ENCODE measurements around the gene CES2. TPM values are rescaled to one million over a fixed set of nuclear protein-coding genes. Genes with fewer than 3 reads are reported as not detected.
A peak's percentile ranks its signal among the peaks of the same experiment; 100 is the strongest.

CES2 gene
- total RNA-seq, 1 experiment from 2014 or later, result 35.4 TPM

GRCh38 chr16:66961914-66962313, 26.6 kb downstream of the CES2 start:
- Histone ChIP-seq H4K20me1 (ENCODE audit: insufficient read depth) (no peaks in the 10 kb centered on the region), H3K27ac (ENCODE audit: low read depth, low read length) (no peak overlapping the region), H3K36me3 (ENCODE audit: control insufficient read depth in 1 of 2, insufficient read depth in 2 of 2, low read length in 2 of 2) (no peaks in the 10 kb centered on the region), H3K4me1 (ENCODE audit: control insufficient read depth in 1 of 2, insufficient read depth in 2 of 2, low read length in 2 of 2) (peaks cover 6 to 17% of the 10 kb centered on the region in 2 experiments), H3K4me2 (ENCODE audit: low read length) (peak overlapping the region; percentile 94), H3K4me3 (replicated peaks in 1 of 2; ENCODE audit: low read depth in 1 of 2, low read length in 2 of 2) (peak overlapping the region; percentile 56 to 65; a peak in 3 of 4 replicates), H3K79me2 (ENCODE audit: insufficient read depth, low read length) (no peaks in the 10 kb centered on the region), H3K9ac (ENCODE audit: low read length) (no peak overlapping the region), H3K27me3 (ENCODE audit: insufficient read depth, low read length) (no peaks in the 10 kb centered on the region), H2AFZ (ENCODE audit: low read depth, low read length, poor library complexity, severe bottlenecking) (no peak overlapping the region), H3K9me3 (ENCODE audit: control insufficient read depth in 1 of 2, insufficient read depth in 1 of 2, low read depth in 1 of 2, low read length in 2 of 2) (no peaks in the 10 kb centered on the region), H3K9me2 (ENCODE audit: insufficient read depth) (no peaks in the 10 kb centered on the region)
- intact Hi-C loops (cut with micrococcal nuclease), result no loop called here
- CTCF ChIA-PET, result interaction anchor here (1.6 to 2.6 kb wide), 3 partner anchors 52 to 198 kb away, joined by 5 to 8 read pairs (median 6); partner anchors contain the start of genes FBXL8 and TRADD
- no peak for ATAC-seq
- TF ChIP-seq SP1 (IDR thresholded peaks at IDR 0.05; ENCODE audit: low read depth), result no peak
- TF ChIP-seq EZH2 (IDR thresholded peaks at IDR 0.05), result no peak
- TF ChIP-seq ATF3 (IDR thresholded peaks at IDR 0.05), result no peak
- TF ChIP-seq YY1 (IDR thresholded peaks at IDR 0.05; ENCODE audit: extremely low read depth, insufficient replicate concordance, low read depth, low read length), result no peak
- RAD21 ChIA-PET (ENCODE audit: low non-redundant PET in 1 of 2, low total read pairs in 2 of 2, uncharacterized antibody in 2 of 2, unreplicated experiment in 2 of 2), result no interaction called here
- POLR2A ChIA-PET, result no interaction called here
- BruUV-seq (replicated peaks), result no TSS peak
- no peak for DNase-seq (ENCODE audit: low read depth, low spot score)

GRCh38 chr16:66964049-66964448, 28.7 kb downstream of the CES2 start:
- intact Hi-C loops (cut with micrococcal nuclease), result no loop called here
- Histone ChIP-seq H3K79me2 (ENCODE audit: insufficient read depth, low read length) (no peaks in the 10 kb centered on the region), H3K27me3 (ENCODE audit: insufficient read depth, low read length) (no peaks in the 10 kb centered on the region), H3K4me1 (ENCODE audit: control insufficient read depth in 1 of 2, insufficient read depth in 2 of 2, low read length in 2 of 2) (peaks cover 14 to 26% of the 10 kb centered on the region in 2 experiments), H3K27ac (ENCODE audit: low read depth, low read length) (no peak overlapping the region), H3K4me2 (ENCODE audit: low read length) (no peak overlapping the region), H3K4me3 (replicated peaks in 1 of 2; ENCODE audit: low read depth in 1 of 2, low read length in 2 of 2) (no peak overlapping the region), H4K20me1 (ENCODE audit: insufficient read depth) (no peaks in the 10 kb centered on the region), H3K9me3 (ENCODE audit: control insufficient read depth in 1 of 2, insufficient read depth in 1 of 2, low read depth in 1 of 2, low read length in 2 of 2) (no peaks in the 10 kb centered on the region), H3K9ac (ENCODE audit: low read length) (no peak overlapping the region), H2AFZ (ENCODE audit: low read depth, low read length, poor library complexity, severe bottlenecking) (no peak overlapping the region), H3K36me3 (ENCODE audit: control insufficient read depth in 1 of 2, insufficient read depth in 2 of 2, low read length in 2 of 2) (no peaks in the 10 kb centered on the region), H3K9me2 (ENCODE audit: insufficient read depth) (no peaks in the 10 kb centered on the region)
- no TSS peak for BruUV-seq (replicated peaks)
- ChIA-PET RAD21 (ENCODE audit: low non-redundant PET in 1 of 2, low total read pairs in 2 of 2, uncharacterized antibody in 2 of 2, unreplicated experiment in 2 of 2) (no interaction called here), CTCF (no interaction called here), POLR2A (no interaction called here)
- no peak for ATAC-seq
- DNase-seq (ENCODE audit: low read depth, low spot score), result no peak
- no peak for TF ChIP-seq JUND (IDR thresholded peaks at IDR 0.05)

All from HCT116 (cell line).